Measurements from ENCODE around the gene CD36. TPM values are rescaled to one million over a fixed set of nuclear protein-coding genes. Genes with fewer than 3 reads are reported as not detected.
"Not testable (repeated sequence)": the region's sequence is repeated elsewhere in the genome, so short reads cannot be mapped to it uniquely, and the experiment has no call there.

Gene CD36
- total and polyA plus RNA-seq, 2 experiments from 2014 or later = 0.40 to 1.8 TPM

GRCh38 chr7:80666376-80666775 lies 27.9 kb downstream of the CD36 start (continued):
- TF ChIP-seq ZNF462 (CRISPR knock-in tag; IDR thresholded peaks at IDR 0.05) (no peak), ETS1 (IDR thresholded peaks at IDR 0.05) (no peak), EZH2 (IDR thresholded peaks at IDR 0.05; ENCODE audit: low read depth, unreplicated experiment) (no peak), JUNB (IDR thresholded peaks at IDR 0.05; ENCODE audit: unreplicated experiment) (no peak), ZNF331 (CRISPR knock-in tag; IDR thresholded peaks at IDR 0.05; ENCODE audit: low read depth) (no peak), CTCF (conservative IDR thresholded peaks at IDR 0.05; ENCODE audit: low read depth in 2 of 2) (no peak), EZH2phosphoT487 (IDR thresholded peaks at IDR 0.05; ENCODE audit: unreplicated experiment) (no peak), NANOG (IDR thresholded peaks at IDR 0.05; ENCODE audit: borderline replicate concordance) (no peak)

DNA sequence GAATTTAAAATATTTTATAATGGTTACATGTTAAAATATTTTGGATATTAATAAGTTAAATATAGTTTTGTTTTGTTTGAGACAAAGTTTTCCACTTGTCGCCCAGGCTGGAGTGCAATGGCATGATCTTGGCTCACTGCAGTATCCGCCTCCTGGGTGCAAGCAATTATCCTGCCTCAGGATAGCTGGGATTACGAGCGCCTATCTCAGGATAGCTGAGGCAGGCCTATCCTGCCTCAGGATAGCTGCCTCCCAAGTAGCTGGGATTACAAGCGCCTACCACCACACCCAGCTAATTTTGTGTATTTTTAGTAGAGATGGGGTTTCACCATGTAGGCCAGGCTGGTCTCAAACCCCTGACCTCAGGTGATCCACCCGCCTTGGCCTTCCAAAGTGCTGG lies 30.9 kb downstream of the CD36 start:
- not testable (repeated sequence) for H3K4me1 ChIP-seq (ENCODE audit: insufficient read depth); H3K4me3 Mint-ChIP-seq; H3K27ac ChIP-seq (ENCODE audit: low read depth); H3K36me3 Mint-ChIP-seq (ENCODE audit: low read depth); H3K4me1 Mint-ChIP-seq; H3K36me3 ChIP-seq (ENCODE audit: insufficient read depth); H3F3A ChIP-seq (replicated peaks; ENCODE audit: low read depth); H3K79me2 ChIP-seq (replicated peaks; ENCODE audit: insufficient read depth); H3K9me3 Mint-ChIP-seq; ATAC-seq; H3K27me3 ChIP-seq (ENCODE audit: insufficient read depth); H3K27ac Mint-ChIP-seq; H2AFZ ChIP-seq; H3K9me2 ChIP-seq (ENCODE audit: insufficient read depth); DNase-seq (ENCODE audit: low spot score); H4K20me1 ChIP-seq (replicated peaks; ENCODE audit: insufficient read depth); H3K4me2 ChIP-seq; H3K27me3 Mint-ChIP-seq (ENCODE audit: insufficient read depth, low read depth, poor library complexity); H3K4me3 ChIP-seq
